ENCODE results near the gene SYNE2.
"Not testable (repeated sequence)": the region's sequence is repeated elsewhere in the genome, so short reads cannot be mapped to it uniquely, and the experiment has no call there.

The SYNE2 gene, protein sequence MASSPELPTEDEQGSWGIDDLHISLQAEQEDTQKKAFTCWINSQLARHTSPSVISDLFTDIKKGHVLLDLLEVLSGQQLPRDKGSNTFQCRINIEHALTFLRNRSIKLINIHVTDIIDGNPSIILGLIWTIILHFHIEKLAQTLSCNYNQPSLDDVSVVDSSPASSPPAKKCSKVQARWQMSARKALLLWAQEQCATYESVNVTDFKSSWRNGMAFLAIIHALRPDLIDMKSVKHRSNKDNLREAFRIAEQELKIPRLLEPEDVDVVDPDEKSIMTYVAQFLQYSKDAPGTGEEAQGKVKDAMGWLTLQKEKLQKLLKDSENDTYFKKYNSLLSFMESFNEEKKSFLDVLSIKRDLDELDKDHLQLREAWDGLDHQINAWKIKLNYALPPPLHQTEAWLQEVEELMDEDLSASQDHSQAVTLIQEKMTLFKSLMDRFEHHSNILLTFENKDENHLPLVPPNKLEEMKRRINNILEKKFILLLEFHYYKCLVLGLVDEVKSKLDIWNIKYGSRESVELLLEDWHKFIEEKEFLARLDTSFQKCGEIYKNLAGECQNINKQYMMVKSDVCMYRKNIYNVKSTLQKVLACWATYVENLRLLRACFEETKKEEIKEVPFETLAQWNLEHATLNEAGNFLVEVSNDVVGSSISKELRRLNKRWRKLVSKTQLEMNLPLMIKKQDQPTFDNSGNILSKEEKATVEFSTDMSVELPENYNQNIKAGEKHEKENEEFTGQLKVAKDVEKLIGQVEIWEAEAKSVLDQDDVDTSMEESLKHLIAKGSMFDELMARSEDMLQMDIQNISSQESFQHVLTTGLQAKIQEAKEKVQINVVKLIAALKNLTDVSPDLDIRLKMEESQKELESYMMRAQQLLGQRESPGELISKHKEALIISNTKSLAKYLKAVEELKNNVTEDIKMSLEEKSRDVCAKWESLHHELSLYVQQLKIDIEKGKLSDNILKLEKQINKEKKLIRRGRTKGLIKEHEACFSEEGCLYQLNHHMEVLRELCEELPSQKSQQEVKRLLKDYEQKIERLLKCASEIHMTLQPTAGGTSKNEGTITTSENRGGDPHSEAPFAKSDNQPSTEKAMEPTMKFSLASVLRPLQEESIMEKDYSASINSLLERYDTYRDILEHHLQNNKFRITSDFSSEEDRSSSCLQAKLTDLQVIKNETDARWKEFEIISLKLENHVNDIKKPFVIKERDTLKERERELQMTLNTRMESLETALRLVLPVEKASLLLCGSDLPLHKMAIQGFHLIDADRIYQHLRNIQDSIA (N-terminal part only)

GRCh38 chr14:63852817-63853731 is at the start of gene SYNE2:
Gene SYNE2 (plus strand): TSS chr14:63853004. CDS start chr14:63909149, 56,145 bp downstream.
- DNase-seq (ENCODE audit: low read depth, low spot score) = peak; percentile 15

GRCh38 chr14:63803221-63803791 is 49.5 kb upstream of the SYNE2 start:
- not testable (repeated sequence) for DNase-seq (ENCODE audit: low read depth, low spot score)

GRCh38 chr14:63806064-63806463 is 46.7 kb upstream of the SYNE2 start:
- not testable (repeated sequence) for DNase-seq (ENCODE audit: low read depth, low spot score)

- DNase-seq (ENCODE audit: low read depth, low spot score) = not testable (repeated sequence)
Observed at GRCh38 chr14:63811692-63812091, 41.1 kb upstream of the SYNE2 start.

GRCh38 chr14:63833728-63834127 is 19.1 kb upstream of the SYNE2 start:
- DNase-seq (ENCODE audit: low read depth, low spot score) = no peak

- peak; percentile 7 for DNase-seq (ENCODE audit: low read depth, low spot score)
Observed at GRCh38 chr14:63840981-63841380, 11.8 kb upstream of the SYNE2 start.

DNA sequence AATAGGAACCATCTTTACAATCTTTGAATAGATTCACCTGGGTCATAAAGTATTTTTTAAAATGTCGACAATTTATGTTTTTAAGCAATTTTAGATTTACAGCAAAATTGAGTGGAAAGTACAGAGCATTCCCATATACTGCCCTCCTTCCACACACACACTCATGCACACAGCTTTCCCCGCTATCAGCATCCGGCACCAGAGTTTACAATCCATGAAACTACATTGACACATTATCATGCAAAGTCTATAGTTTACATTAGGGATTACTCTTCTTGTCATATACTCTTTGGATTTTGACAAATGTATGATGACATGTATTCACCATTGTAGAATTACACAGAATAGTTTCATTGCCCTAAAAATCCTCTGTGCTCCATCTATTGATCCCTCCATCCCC is 9.0 kb upstream of the SYNE2 start:
- no peak for DNase-seq (ENCODE audit: low read depth, low spot score)

GRCh38 chr14:63848890-63849289 is 3.9 kb upstream of the SYNE2 start:
- DNase-seq (ENCODE audit: low read depth, low spot score) = no peak

DNA sequence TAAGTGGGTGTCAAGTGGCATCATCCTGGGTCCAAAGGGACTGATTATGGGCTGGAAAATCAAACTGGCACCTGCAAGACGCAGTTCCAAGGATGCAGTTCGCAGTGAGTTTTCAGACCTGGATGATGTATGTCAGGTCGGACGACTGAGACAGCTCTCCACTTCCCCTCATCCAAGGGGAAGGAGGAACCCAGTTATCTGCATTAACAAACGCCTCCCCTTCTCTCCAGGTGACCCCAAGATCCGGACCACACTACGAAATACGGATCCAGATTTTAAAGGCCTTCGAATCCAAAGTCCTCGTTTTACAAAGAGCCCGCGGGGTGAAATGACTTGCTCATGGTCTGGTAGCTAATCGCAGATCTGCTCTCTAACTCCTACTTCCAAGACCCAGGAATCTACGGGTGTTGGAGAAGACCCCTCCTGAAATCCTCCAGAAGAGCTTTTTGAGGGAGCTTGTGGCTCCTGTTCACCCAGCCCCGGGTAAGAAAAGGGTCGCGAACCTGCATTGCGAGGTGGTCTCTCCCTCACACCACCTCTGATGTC is 460 bp upstream of the SYNE2 start:
- DNase-seq (ENCODE audit: low read depth, low spot score) = peak; percentile 23

DNA sequence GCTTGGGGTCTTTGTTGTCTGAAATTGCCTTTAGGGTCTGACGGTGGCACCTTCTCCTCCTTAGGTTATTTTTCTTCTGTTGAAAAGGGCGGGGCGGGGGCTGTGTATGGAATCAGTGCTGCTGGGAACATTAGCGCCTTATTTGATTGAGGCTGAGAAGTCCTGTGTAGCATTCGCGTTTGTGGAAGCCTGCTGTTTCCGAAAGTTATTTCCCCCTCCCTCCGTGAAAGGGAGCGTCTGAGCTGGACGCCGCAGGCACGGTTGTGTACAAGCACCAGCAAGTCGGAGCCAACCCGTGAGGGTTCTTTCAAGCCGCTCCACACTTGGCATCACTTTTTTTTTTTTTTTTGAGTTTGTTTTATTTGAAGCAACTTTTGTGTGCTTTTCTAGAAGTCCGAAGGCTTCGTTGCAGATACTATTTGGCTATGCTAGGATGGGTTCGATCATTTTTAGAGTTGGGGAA is 1.1 kb downstream of the SYNE2 start:
- no peak for DNase-seq (ENCODE audit: low read depth, low spot score)

DNA sequence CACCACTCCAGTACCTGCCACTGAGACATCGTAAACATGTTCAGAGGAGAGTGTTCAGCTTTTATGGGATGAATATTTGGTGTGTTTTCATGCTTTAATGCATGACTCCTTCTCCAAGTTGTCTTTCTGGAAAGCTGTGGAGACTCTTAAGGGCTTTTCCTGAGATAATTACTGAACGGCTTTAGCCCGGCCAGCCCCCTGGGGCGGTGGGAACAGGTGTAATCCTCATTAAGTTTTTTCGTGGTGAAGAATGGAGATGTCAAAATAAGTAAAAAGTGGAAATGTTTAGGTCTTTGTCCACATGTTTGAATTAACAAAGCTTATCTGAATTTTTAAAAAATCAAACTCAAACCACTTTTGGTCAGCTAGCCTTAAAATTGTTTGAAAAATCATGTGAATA is 1.5 kb downstream of the SYNE2 start:
- DNase-seq (ENCODE audit: low read depth, low spot score) = no peak

DNA sequence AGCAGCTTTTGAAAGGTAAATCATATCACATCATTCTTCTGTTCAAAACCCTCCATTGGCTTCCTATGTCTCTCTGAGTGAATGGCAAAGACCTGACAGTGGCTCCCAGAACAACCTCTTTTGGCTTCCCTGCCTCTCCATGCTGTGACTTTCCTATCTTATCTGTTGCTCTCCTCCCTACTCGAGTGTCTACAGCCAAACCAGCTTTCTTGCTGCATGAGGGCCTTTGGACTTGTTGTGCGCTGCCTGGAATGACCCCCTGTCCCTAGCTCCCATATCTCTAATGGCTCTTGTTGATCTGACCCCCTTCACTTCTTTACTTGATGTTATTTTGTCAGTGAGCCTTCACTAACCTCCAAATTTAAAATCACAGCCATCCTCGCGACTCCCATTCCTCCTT is 2.5 kb downstream of the SYNE2 start:
- DNase-seq (ENCODE audit: low read depth, low spot score) = no peak

DNA sequence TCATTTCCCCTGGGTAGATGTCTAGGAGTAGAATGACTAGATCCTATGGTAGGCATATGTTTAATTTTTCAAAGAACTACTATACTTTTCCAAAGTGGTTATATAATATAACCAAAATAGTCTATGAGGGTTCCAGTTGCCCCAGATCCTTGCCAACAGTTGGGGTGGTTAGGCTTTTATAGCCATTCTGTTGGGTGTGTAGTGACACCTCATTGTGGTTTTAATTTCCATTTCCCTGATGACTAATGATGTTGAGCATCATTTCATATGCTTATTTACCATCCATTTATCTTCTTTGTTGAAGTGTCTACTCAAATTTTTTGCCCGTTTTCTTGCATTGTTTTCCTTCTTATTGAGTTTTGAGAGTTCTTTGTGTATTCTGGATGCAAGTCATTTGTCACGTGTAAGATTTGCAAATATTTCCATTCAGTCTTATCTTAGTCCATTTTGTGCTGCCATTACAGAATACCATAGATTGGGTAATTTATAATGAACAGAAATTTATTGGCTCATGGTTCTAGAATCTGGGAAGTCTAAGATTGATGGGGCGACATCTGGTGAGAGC is 4.7 kb downstream of the SYNE2 start:
- no peak for DNase-seq (ENCODE audit: low read depth, low spot score)

- no peak for DNase-seq (ENCODE audit: low read depth, low spot score)
Observed at GRCh38 chr14:63860146-63860545, 7.3 kb downstream of the SYNE2 start.

- DNase-seq (ENCODE audit: low read depth, low spot score) = no peak
Observed at GRCh38 chr14:63862163-63862562, 9.4 kb downstream of the SYNE2 start.

GRCh38 chr14:63863004-63863403 is 10.2 kb downstream of the SYNE2 start:
- DNase-seq (ENCODE audit: low read depth, low spot score) = no peak

GRCh38 chr14:63864775-63865174 is 12.0 kb downstream of the SYNE2 start:
- DNase-seq (ENCODE audit: low read depth, low spot score) = not testable (repeated sequence)

DNA sequence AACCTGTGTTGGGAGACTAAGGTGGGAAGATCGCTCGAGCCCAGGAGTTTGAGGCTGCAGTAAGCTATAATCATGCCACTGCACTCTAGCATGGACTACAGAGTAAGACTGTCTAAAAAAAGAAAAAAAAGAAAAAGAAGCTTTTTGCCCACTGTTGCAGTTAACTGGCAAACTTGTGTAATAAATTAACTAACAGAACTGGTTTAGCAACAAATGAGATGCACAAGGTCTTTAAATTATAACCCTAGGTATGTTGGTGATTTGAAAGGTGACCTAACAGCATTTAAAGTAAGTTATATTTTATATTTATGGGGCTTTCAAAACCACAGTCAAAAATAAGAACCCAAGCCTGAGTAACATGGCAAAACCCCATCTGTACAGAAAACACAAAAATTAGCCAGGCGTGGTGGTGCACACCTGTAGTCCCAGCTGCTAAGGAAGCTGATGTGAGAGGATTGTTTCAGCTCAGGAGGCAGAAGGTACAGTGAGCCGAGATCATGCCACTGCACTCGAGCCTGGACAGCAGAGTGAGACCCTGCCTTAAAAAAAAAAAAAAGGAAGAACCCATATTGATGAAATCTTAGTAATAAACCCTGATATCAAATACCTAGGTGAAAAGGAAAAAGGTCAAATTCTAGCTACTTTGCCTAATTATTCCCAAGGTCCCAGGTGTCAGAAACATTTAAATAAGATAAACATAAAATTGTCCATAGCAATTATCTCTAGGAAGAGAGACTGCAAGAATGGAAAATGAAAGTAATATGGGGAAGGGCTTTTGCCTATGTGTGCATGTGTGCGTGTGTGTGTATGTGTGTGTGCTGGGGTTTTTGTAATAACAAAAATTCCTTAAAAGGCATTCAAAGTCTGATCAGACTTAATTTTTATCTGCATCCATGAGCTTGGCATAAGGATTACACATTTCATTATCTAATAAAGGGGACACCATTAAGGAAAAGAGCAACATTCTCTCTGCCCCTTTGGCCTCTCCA is 15.4 kb downstream of the SYNE2 start:
- DNase-seq (ENCODE audit: low read depth, low spot score) = no peak

Data from iPS DF 19.7 (cell line).